NB4 (cell line): ENCODE results near the gene NEMP1.

Experiments
- DNase-seq: peaks from one replicate; pipeline ENCODE4 v3.0.0; 2010; ENCODE audit warnings: low read depth
- H3K4me3 ChIP-seq: one replicate; pipeline ENCODE4 v1.5.1; 2011; ENCODE audit warnings: mild to moderate bottlenecking, low read depth, low read length, moderate library complexity
- CTCF ChIP-seq: IDR thresholded peaks from one replicate; pipeline ENCODE4 v1.5.1; 2012; ENCODE audit warnings: low read depth, low read length
- MAX ChIP-seq: IDR thresholded peaks from 2 replicates; pipeline ENCODE4 v1.6.1; 2011; ENCODE audit warnings: low read depth, low read length
- MYC ChIP-seq: IDR thresholded peaks from 2 replicates; pipeline ENCODE4 v1.6.1; 2011; ENCODE audit warnings: low read depth, low read length
- POLR2A ChIP-seq: IDR thresholded peaks from 2 replicates; pipeline ENCODE4 v1.6.1; 2011; ENCODE audit warnings: mild to moderate bottlenecking; ENCODE audit not compliant: insufficient read length; ENCODE audit errors: extremely low read depth

Gene NEMP1

DNA sequence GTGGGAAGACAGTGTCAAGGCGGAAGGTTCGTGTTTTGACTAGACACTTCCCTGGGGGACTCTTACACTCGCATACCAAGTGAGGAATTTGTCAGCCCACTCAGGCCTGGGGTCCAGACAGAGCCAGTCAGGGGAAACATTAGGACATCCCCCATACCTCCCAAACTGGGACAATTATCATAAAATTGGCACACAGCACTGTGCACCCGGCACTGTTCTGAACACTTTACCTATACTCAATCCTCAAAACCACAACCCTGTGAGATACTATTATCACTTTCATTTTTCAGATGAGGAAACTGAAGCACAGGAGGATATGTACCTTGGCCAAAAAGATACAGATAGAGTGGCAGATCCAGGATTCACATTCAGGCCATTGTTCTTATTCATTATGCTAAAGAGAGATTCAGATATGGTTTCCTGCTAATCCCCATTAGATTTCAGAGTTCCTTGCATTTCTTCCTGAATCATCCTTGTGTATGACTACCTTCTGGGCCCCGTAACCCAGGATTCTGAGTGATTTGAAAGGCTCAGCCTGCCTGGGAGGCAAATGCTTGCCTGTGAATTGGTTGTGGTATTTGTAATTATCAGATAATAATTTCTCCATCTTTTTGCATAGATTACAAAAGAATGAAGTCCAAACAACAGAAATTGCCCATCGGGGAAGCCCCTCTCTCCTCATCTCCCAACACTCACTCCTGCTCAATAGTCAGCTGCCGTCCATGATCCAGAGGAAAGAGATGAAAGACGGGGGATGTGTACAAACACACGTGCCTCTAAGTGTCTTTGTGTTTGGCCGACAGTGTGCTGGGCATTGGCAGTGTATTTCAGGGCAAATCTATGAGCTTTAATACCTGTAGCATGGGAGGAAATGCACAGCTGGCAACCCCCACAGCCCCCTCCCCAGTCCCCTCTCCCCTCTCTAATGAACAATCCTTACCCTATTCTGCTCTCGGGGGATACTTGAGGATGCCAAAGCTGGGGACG lies 66.9 kb downstream of the NEMP1 start:
- DNase-seq, result no peak
- TF ChIP-seq POLR2A, result no peak
- no peak overlapping the region for H3K4me3 ChIP-seq

DNA sequence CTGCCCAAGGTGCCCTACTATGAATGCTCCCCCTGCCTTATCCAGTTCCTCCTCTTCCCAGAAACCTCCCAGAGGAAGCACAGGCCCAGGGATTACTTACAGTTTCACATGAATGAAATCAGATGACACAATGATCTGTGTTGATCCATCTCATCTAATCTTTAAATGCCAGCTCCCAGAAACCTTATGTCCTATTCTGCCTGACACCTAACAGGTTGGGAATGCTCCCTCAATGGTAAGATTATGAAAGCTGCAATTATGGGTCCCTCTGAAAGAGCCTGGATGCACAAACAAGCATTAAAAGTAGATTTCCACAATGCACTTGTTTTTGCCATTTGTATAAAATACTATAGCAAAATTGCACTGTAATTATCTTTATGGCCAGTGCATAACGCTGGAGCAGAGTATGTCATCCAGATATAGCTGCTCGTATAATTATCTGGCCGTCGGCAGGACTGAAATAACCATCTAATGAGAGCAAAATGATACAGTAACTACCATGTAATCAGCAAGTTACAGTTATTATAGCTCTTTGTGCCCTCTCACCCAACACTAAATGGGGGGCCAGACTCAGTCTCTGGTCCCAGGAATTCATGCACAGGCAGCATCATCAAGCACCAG lies 67.9 kb downstream of the NEMP1 start:
- H3K4me3 ChIP-seq, result no peak overlapping the region
- no peak for DNase-seq
- no peak for TF ChIP-seq POLR2A
- TF ChIP-seq MYC, result no peak
- no peak for TF ChIP-seq MAX
- no peak for TF ChIP-seq CTCF

DNA sequence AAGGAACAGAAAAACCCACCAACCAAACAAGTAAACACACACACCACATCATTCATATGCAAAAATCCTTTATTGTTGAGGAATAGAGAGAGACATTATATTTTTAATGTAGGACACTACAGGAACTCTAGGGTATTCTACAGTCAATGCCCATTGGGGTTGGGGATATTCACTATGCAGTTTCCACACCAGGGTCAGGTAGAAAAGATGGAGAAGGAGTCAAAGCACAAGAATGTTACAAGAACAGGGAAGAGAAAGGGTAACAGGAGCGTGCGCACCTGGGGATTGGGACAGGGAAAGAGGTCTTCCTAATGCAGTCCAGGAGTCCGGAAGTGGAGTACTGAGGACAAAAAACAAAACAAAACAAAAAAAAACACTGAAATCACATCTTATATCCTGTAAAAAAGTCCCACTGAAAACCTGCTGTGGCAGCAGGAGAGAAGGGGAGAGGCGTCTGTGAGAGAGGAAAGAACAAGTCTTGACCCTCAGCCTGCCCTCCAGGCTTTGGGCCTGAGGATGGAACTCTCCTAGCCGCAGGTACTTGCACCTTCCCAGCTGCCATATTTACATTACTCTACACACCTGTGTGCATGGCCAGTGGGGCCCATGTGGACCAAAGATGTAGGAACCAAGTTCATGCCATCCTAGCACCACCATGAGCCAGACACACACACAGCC lies 68.5 kb downstream of the NEMP1 start:
- TF ChIP-seq MYC (no peak), POLR2A (no peak), MAX (no peak), CTCF (no peak)
- H3K4me3 ChIP-seq, result no peak overlapping the region
- no peak for DNase-seq

GRCh38 chr12:57008178-57008577 lies 70.4 kb downstream of the NEMP1 start:
- DNase-seq, result peak; percentile 84
- TF ChIP-seq MAX (no peak), POLR2A (no peak), MYC (no peak), CTCF (peak; percentile 82)
- H3K4me3 ChIP-seq, result no peak overlapping the region

DNA sequence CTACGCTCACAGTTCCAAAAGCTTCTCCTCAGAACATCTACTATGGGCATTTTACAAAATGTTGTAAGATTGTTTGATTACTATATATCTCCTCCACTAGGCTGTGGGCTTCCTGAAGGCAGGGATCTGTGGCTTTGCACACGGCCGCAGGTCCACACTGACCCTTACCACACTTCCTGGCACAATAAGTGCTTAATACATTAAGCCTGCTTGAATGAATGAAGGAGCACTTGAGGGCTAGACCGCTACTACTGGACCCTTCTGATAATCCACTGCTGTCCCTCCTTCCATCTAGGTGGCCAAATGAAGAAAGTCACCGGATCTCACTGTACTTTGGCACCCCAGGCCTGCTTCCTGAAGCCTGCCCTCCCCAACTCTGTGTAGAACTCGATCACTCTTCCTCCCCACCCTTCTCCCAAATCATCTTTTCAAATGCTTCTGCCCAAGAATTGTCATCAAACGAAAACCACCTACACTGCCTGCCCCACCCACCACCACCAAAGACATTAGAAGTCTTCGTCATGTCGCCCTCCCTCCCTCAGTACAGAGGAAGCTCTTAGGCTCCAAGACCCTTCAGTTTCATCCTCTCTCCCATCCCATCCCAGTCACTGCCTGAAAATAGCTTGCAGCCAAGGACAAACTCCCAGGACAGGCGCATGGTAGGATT lies 71.6 kb downstream of the NEMP1 start:
- H3K4me3 ChIP-seq, result peak overlapping the region; percentile 37
- TF ChIP-seq MYC (no peak), POLR2A (no peak), MAX (no peak), CTCF (no peak)
- no peak for DNase-seq
